Right atrium auricular region (tissue), 2 donors: ENCODE results near the gene HSPB7. TPM values are rescaled to one million over a fixed set of nuclear protein-coding genes. Genes with fewer than 3 reads are reported as not detected.
"Not testable (repeated sequence)": the region's sequence is repeated elsewhere in the genome, so short reads cannot be mapped to it uniquely, and the experiment has no call there.

ENCODE experiments used
- DNase-seq: peaks from one replicate; pipeline ENCODE4 v3.0.0-alpha.2; 2019; ENCODE audit warnings: low spot score
- H3K27ac ChIP-seq, 2 donors: fragments of 200-600 bp; sonication (generic); 1 replicate in 1 of 2; 2 replicates in 1 of 2; pipeline ENCODE4 v1.5.1; 2016 to 2019
- H3K27me3 ChIP-seq, 2 donors: fragments of 200-600 bp; sonication (generic); one replicate each; pipeline versions ENCODE4 v1.5.1 to v1.6.0; 2017 to 2019
- H3K36me3 ChIP-seq: fragments of 200-600 bp; sonication (generic); one replicate; pipeline ENCODE4 v1.5.1; 2016
- H3K4me1 ChIP-seq, 2 donors: fragments of 200-600 bp; sonication (generic); one replicate each; pipeline versions ENCODE4 v1.5.1 to v1.6.0; 2017 to 2019
- H3K4me3 ChIP-seq, 2 donors: fragments of 200-600 bp; sonication (generic); 1 replicate in 1 of 2; 2 replicates in 1 of 2; pipeline ENCODE4 v1.5.1; 2017 to 2019; ENCODE audit warnings: mild to moderate bottlenecking in 1 of 2, moderate library complexity in 1 of 2
- H3K9me3 ChIP-seq, 2 donors: fragments of 200-600 bp; sonication (generic); one replicate each; pipeline ENCODE4 v1.5.1; 2019
- CTCF ChIP-seq, 2 donors: fragments of 200-600 bp; sonication (generic); IDR thresholded peaks; one replicate each; pipeline ENCODE4 v1.5.1; 2019; ENCODE audit warnings: antibody characterized with exemption in 2 of 2
- total RNA-seq, 2 donors: library from RNA; depleted of rRNA; stranded (reverse); fragments of >200 nt; gene quantifications; one replicate each; pipeline ENCODE4 v1.1.0, GENCODE V29; 2016

Gene HSPB7
- total RNA-seq, 2 donors from 2014 or later = 1,082 to 1,229 TPM

- Histone ChIP-seq H3K4me1 (peaks cover 0 to 1% of the 10 kb centered on the region in 2 donors), H3K36me3 (no peaks in the 10 kb centered on the region), H3K9me3 (no peaks in the 10 kb centered on the region), H3K27me3 (no peaks in the 10 kb centered on the region), H3K4me3 (no peak within 1 kb of the TSS), H3K27ac (no peak within 1 kb of the TSS)
- DNase-seq = no peak
- no peak for TF ChIP-seq CTCF (IDR thresholded peaks at IDR 0.05)
Measured at GRCh38 chr1:16043521-16043920, 25.7 kb upstream of the HSPB7 start, which contains the start of gene CLCNKB. CLCNKB (plus strand) TSS chr1:16043782; CDS start chr1:16044493, 711 bp downstream.

GRCh38 chr1:16042654-16043053 is 24.8 kb upstream of the HSPB7 start:
- DNase-seq, H3K27ac ChIP-seq, H3K4me1 ChIP-seq, H3K36me3 ChIP-seq, H3K4me3 ChIP-seq, H3K27me3 ChIP-seq, H3K9me3 ChIP-seq: not testable (repeated sequence)

- TF ChIP-seq CTCF (IDR thresholded peaks at IDR 0.05) = no peak
- no peak overlapping the region for H3K4me3 ChIP-seq
Measured at GRCh38 chr1:16042096-16042495, 24.3 kb upstream of the HSPB7 start.

GRCh38 chr1:16041200-16041599 is 23.4 kb upstream of the HSPB7 start:
- H3K36me3 ChIP-seq = no peaks in the 10 kb centered on the region
- H3K4me1 ChIP-seq = no peaks in the 10 kb centered on the region
- no peak overlapping the region for H3K4me3 ChIP-seq
- TF ChIP-seq CTCF (IDR thresholded peaks at IDR 0.05) = no peak
- no peaks in the 10 kb centered on the region for H3K27me3 ChIP-seq
- H3K27ac ChIP-seq = no peak overlapping the region
- DNase-seq = no peak
- no peaks in the 10 kb centered on the region for H3K9me3 ChIP-seq

More at GRCh38 chr1:16042096-16042495, 24.3 kb upstream of the HSPB7 start:
- Histone ChIP-seq H3K27ac (no peak overlapping the region), H3K27me3 (no peaks in the 10 kb centered on the region), H3K36me3 (no peaks in the 10 kb centered on the region), H3K9me3 (no peaks in the 10 kb centered on the region), H3K4me1 (no peaks in the 10 kb centered on the region)
- no peak for DNase-seq

- not testable (repeated sequence) for H3K27me3 ChIP-seq, H3K4me1 ChIP-seq, H3K36me3 ChIP-seq, H3K9me3 ChIP-seq, H3K27ac ChIP-seq, DNase-seq, H3K4me3 ChIP-seq
Measured at GRCh38 chr1:16039871-16040270, 22.0 kb upstream of the HSPB7 start.

GRCh38 chr1:16038620-16038912 is 20.7 kb upstream of the HSPB7 start:
- Histone ChIP-seq H3K4me1 (no peaks in the 10 kb centered on the region), H3K27ac (no peak overlapping the region), H3K4me3 (no peak overlapping the region), H3K27me3 (no peaks in the 10 kb centered on the region), H3K36me3 (no peaks in the 10 kb centered on the region), H3K9me3 (no peaks in the 10 kb centered on the region)
- no peak for DNase-seq
- TF ChIP-seq CTCF (IDR thresholded peaks at IDR 0.05) = no peak

- H3K4me1 ChIP-seq = peaks cover 0 to 13% of the 10 kb centered on the region in 2 donors
- H3K9me3 ChIP-seq, DNase-seq, H3K36me3 ChIP-seq, H3K27me3 ChIP-seq, H3K4me3 ChIP-seq, H3K27ac ChIP-seq: not testable (repeated sequence)
Measured at GRCh38 chr1:16036461-16036860, 18.6 kb upstream of the HSPB7 start.
